ENCODE data around the gene ABHD12.

DNA sequence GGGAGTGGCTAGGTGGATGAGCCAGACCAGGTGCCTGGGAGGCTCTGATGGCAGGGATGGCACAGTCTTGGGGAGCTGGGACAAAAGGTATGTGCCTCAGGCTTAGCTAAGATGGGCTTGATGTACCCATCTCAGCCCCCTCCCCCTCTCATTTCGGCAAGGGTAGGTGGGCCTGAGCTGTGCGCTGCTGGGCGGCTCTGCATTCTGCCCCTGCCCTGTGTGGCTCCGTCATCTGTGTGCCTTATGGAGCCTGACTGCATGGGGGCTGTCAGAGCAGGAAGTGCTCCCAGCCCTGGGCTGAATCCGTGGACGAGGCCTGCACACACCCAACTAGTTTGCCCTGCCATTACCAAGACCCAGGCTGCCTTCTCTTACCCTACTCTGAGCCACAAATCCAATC lies 88.0 kb downstream of the ABHD12 start:
- TF ChIP-seq POLR2AphosphoS5 (IDR thresholded peaks at IDR 0.05; ENCODE audit: low read depth, low read length) (no peak), TAF1 (IDR thresholded peaks at IDR 0.05; ENCODE audit: low read depth, low read length) (no peak)

Measured in GM12891 (cell line).